Fibroblast of the conjunctiva (primary cell): ENCODE measurements around the gene STC2.

Experiments
- DNase-seq: peaks from one replicate; pipeline ENCODE4 v3.0.0-alpha.2; 2010; ENCODE audit warnings: low read depth

STC2 gene

GRCh38 chr5:173328844-173329490 is 753 bp upstream of the STC2 start:
- no peak for DNase-seq

GRCh38 chr5:173327084-173327947 is 898 bp downstream of the STC2 start:
- DNase-seq: no peak

- peak; percentile 78 for DNase-seq
These were observed 1.7 kb downstream of the STC2 start for GRCh38 chr5:173326501-173326960.

- DNase-seq: no peak
These were observed 3.0 kb downstream of the STC2 start for GRCh38 chr5:173325091-173325698.

GRCh38 chr5:173324115-173325001 is 3.9 kb downstream of the STC2 start:
- peak; percentile 93 for DNase-seq

- no peak for DNase-seq
These were observed 4.5 kb downstream of the STC2 start for GRCh38 chr5:173323799-173324114.

- DNase-seq: no peak
These were observed 5.0 kb downstream of the STC2 start for GRCh38 chr5:173323106-173323798.

- no peak for DNase-seq
These were observed 6.3 kb downstream of the STC2 start for GRCh38 chr5:173321886-173322285.

GRCh38 chr5:173320259-173320658 is 8.0 kb downstream of the STC2 start:
- no peak for DNase-seq

- DNase-seq: no peak
These were observed 8.6 kb downstream of the STC2 start for GRCh38 chr5:173319646-173320045.

- no peak for DNase-seq
These were observed 9.2 kb downstream of the STC2 start for GRCh38 chr5:173318881-173319620.

- DNase-seq: no peak
These were observed 9.9 kb downstream of the STC2 start for GRCh38 chr5:173318330-173318729.

GRCh38 chr5:173317852-173318251 is 10.4 kb downstream of the STC2 start:
- DNase-seq: no peak

GRCh38 chr5:173317091-173317730 is 11.0 kb downstream of the STC2 start:
- no peak for DNase-seq

GRCh38 chr5:173316339-173317020 is 11.7 kb downstream of the STC2 start:
- DNase-seq: no peak

- peak; percentile 73 for DNase-seq
These were observed 12.5 kb downstream of the STC2 start for GRCh38 chr5:173315495-173316338.

- DNase-seq: no peak
These were observed 13.9 kb downstream of the STC2 start for GRCh38 chr5:173314166-173314952.

GRCh38 chr5:173313351-173313801 is 14.8 kb downstream of the STC2 start:
- DNase-seq: no peak
